IMR-90 (cell line): ENCODE data around the gene MARCHF3. TPM values are rescaled to one million over a fixed set of nuclear protein-coding genes. Genes with fewer than 3 reads are reported as not detected.
A peak's percentile ranks its signal among the peaks of the same experiment; 100 is the strongest.

ENCODE experiments used
- ATAC-seq: fragments of 200-7000 bp; cut with Tn5 transposase; 2 replicates; pipeline ENCODE4 v1.9.1; 2020; ENCODE audit warnings: low read depth, mild to moderate bottlenecking, moderate library complexity
- BruUV-seq: library from RNA; stranded (reverse); fragments of 400-500 nt; replicated peaks from 2 replicates; lab custom pipeline; 2021; lab: Mats Ljungman, UMichigan
- CTCF ChIA-PET: fragments of 300-600 bp; formaldehyde crosslinking; extraction: SDS; loops from one replicate; lab custom pipeline; 2021; ENCODE audit warnings: antibody characterized with exemption; lab: Yijun Ruan, JAX
- POLR2A ChIA-PET: fragments of 300-600 bp; sonication (Branson Sonifier 250); formaldehyde crosslinking; loops from one replicate; lab custom pipeline; 2022; ENCODE audit warnings: antibody characterized with exemption; ENCODE audit not compliant: unreplicated experiment; lab: Charles Lee
- DNase-seq: peaks from one replicate; pipeline ENCODE4 v3.0.0; 2013
- H2AFZ ChIP-seq: replicated peaks from 2 replicates; pipeline ENCODE3; 2013; ENCODE audit warnings: low read length, mild to moderate bottlenecking; ENCODE audit not compliant: poor library complexity
- H2AK5ac ChIP-seq: 2 replicates; pipeline ENCODE4 v1.6.1; 2013; ENCODE audit warnings: low read depth, low read length, inconsistent platforms
- H2AK9ac ChIP-seq: replicated peaks from 2 replicates; pipeline ENCODE3; 2013; ENCODE audit warnings: mild to moderate bottlenecking, low read depth, low read length, moderate library complexity; ENCODE audit not compliant: poor library complexity
- H2BK120ac ChIP-seq: 2 replicates; pipeline ENCODE4 v1.6.1; 2013; ENCODE audit warnings: low read depth, low read length, inconsistent platforms
- H2BK15ac ChIP-seq: 3 replicates; pipeline ENCODE4 v1.6.1; 2013; ENCODE audit warnings: low read depth, low read length, inconsistent platforms
- H2BK20ac ChIP-seq: 2 replicates; pipeline ENCODE4 v1.6.1; 2013; ENCODE audit warnings: low read depth, mild to moderate bottlenecking, inconsistent platforms, low read length, moderate library complexity
- H2BK5ac ChIP-seq: 2 replicates; pipeline ENCODE4 v1.6.1; 2013; ENCODE audit warnings: mild to moderate bottlenecking, low read depth, low read length, inconsistent platforms; ENCODE audit not compliant: poor library complexity, severe bottlenecking
- H3K14ac ChIP-seq: replicated peaks from 2 replicates; pipeline ENCODE4 v1.6.1; 2013; ENCODE audit warnings: low read depth, low read length, inconsistent platforms
- H3K18ac ChIP-seq: 2 replicates; pipeline ENCODE4 v1.6.1; 2013; ENCODE audit warnings: low read depth, low read length, control low read depth
- H3K23ac ChIP-seq: 2 replicates; pipeline ENCODE4 v1.6.1; 2013; ENCODE audit warnings: low read depth, low read length, inconsistent platforms
- H3K27ac ChIP-seq: 2 replicates; pipeline ENCODE4 v1.5.1; 2013; ENCODE audit warnings: mild to moderate bottlenecking, control low read depth, low read length; ENCODE audit not compliant: insufficient read depth
- H3K27me3 ChIP-seq: 2 replicates; pipeline ENCODE4 v1.6.1; 2013; ENCODE audit warnings: low read length; ENCODE audit not compliant: control insufficient read depth, insufficient read depth
- H3K36me3 ChIP-seq: 2 replicates; pipeline ENCODE4 v1.6.1; 2013; ENCODE audit warnings: low read length, mixed read lengths; ENCODE audit not compliant: control insufficient read depth, insufficient read depth
- H3K4ac ChIP-seq: 2 replicates; pipeline ENCODE4 v1.6.1; 2013; ENCODE audit warnings: low read depth, low read length, inconsistent platforms
- H3K4me1 ChIP-seq: 2 replicates; pipeline ENCODE4 v1.6.1; 2013; ENCODE audit warnings: low read length, mixed read lengths; ENCODE audit not compliant: control insufficient read depth, insufficient read depth
- H3K4me2 ChIP-seq: 2 replicates; pipeline ENCODE4 v1.6.1; 2013; ENCODE audit warnings: low read depth, mild to moderate bottlenecking, control low read depth, low read length, moderate library complexity
- H3K4me3 ChIP-seq: 2 replicates; pipeline ENCODE4 v1.5.1; 2013; ENCODE audit warnings: low read depth, mild to moderate bottlenecking, control low read depth, low read length, moderate library complexity; ENCODE audit not compliant: insufficient read depth
- H3K56ac ChIP-seq: 2 replicates; pipeline ENCODE4 v1.6.1; 2013; ENCODE audit warnings: low read length, inconsistent platforms; ENCODE audit not compliant: insufficient read depth; ENCODE audit errors: extremely low read depth
- H3K79me1 ChIP-seq, 2 experiments: 2 replicates each; pipeline ENCODE4 v1.6.1; 2013; ENCODE audit warnings: low read length in 2 of 2, inconsistent platforms in 1 of 2, low read depth in 1 of 2
- H3K9ac ChIP-seq: 2 replicates; pipeline ENCODE4 v1.6.1; 2013; ENCODE audit warnings: low read depth, low read length, control low read depth
- H3K9me1 ChIP-seq: 2 replicates; pipeline ENCODE4 v1.6.1; 2013; ENCODE audit warnings: low read length, inconsistent platforms; ENCODE audit not compliant: insufficient read depth
- H3K9me3 ChIP-seq: 2 replicates; pipeline ENCODE4 v1.6.1; 2013; ENCODE audit warnings: low read length; ENCODE audit not compliant: control insufficient read depth, insufficient read depth
- H4K20me1 ChIP-seq: 2 replicates; pipeline ENCODE4 v1.6.1; 2013; ENCODE audit warnings: low read length, inconsistent platforms; ENCODE audit not compliant: insufficient read depth
- H4K5ac ChIP-seq: 2 replicates; pipeline ENCODE4 v1.6.1; 2013; ENCODE audit warnings: mild to moderate bottlenecking, low read depth, low read length, control low read depth
- H4K8ac ChIP-seq, 2 experiments: 2 replicates each; pipeline ENCODE4 v1.6.1; 2013; ENCODE audit warnings: low read depth in 2 of 2, low read length in 2 of 2, control low read depth in 1 of 2, inconsistent platforms in 1 of 2
- H4K91ac ChIP-seq: 2 replicates; pipeline ENCODE4 v1.6.1; 2013; ENCODE audit warnings: low read depth, low read length, inconsistent platforms; ENCODE audit not compliant: insufficient read depth
- MAFK ChIP-seq: IDR thresholded peaks from 2 replicates; pipeline ENCODE4 v1.6.1; 2012; ENCODE audit warnings: low read depth, low read length, improper control_type of control experiment
- MAZ ChIP-seq: IDR thresholded peaks from 2 replicates; pipeline ENCODE4 v1.6.1; 2012; ENCODE audit warnings: low read depth, mild to moderate bottlenecking, low read length, improper control_type of control experiment, moderate library complexity, borderline replicate concordance
- WGBS, 2 experiments: methylation state at CpG; one replicate each; pipeline versions ENCODE4 v1.1.5 to v1.1.7; 2013; ENCODE audit warnings: missing lambda C conversion rate in 2 of 2; ENCODE audit not compliant: insufficient read length in 1 of 2; ENCODE audit errors: extremely low coverage in 2 of 2; 5-methylcytosine and 5-hydroxymethylcytosine counted together
- dilution Hi-C: fragments of 300-500 bp; cut with HindIII; formaldehyde crosslinking; loops from one replicate; pipeline ENCODE4 v1.14.3; 2018; ENCODE audit warnings: low sequenced_read_pairs; ENCODE audit not compliant: unreplicated experiment
- in situ Hi-C: fragments of 300-500 bp; cut with MboI; formaldehyde crosslinking; loops from 3 replicates; pipeline ENCODE4 v1.14.3; 2019; ENCODE audit warnings: low sequenced_read_pairs, inconsistent platforms, mixed read lengths
- intact Hi-C: fragments of 100-400 bp; cut with micrococcal nuclease; formaldehyde crosslinking; loops from 2 replicates; pipeline ENCODE4 v1.10.0; 2022
- polyA plus RNA-seq, 3 experiments: library from polyadenylated mRNA; depleted of rRNA; stranded (reverse); fragments of >200 nt; gene quantifications; 2 replicates each; pipeline ENCODE4 v1.2.3, GENCODE V29; 2012; ENCODE audit warnings: low replicate concordance in 1 of 3
- total RNA-seq: library from RNA; depleted of rRNA; stranded (reverse); fragments of >200 nt; gene quantifications from 2 replicates; pipeline ENCODE4 v1.2.3, GENCODE V29; 2012

Gene MARCHF3
- total and polyA plus RNA-seq, 2 of the 4 experiments (the other 2 are of a cell fraction): 11.2 to 18.8 TPM

GRCh38 chr5:126897851-126898630 is 132.3 kb downstream of the MARCHF3 start:
- Histone ChIP-seq H3K56ac (no peak overlapping the region), H3K36me3 (no peaks in the 10 kb centered on the region), H3K9ac (no peak overlapping the region), H2AK9ac (no peak overlapping the region), H2BK20ac (no peak overlapping the region), H2BK120ac (no peak overlapping the region), H2BK15ac (no peak overlapping the region), H2AK5ac (no peak overlapping the region), H3K23ac (no peak overlapping the region), H3K4me3 (no peak overlapping the region), H4K91ac (no peak overlapping the region), H2BK5ac (no peak overlapping the region), H3K27ac (no peak overlapping the region), H3K9me3 (no peaks in the 10 kb centered on the region), H3K4me1 (0 out of 2 replicates have a peak, but pooled peaks cover 2% of the 10 kb centered on the region), H2AFZ (no peak overlapping the region), H3K79me1 (no peaks in the 10 kb centered on the region), H3K4me2 (no peak overlapping the region), H4K20me1 (no peaks in the 10 kb centered on the region), H3K4ac (no peak overlapping the region), H3K18ac (no peak overlapping the region), H4K8ac (no peak overlapping the region), H3K27me3 (no peaks in the 10 kb centered on the region), H3K9me1 (no peaks in the 10 kb centered on the region), H4K5ac (no peak overlapping the region), H3K14ac (no peak overlapping the region)
- POLR2A ChIA-PET: no interaction called here
- WGBS, 2 experiments: no CpG with 5 or more reads among the region's 5 CpGs
- DNase-seq: no peak
- CTCF ChIA-PET: interaction anchor here (0.6 to 0.7 kb wide), 2 partner anchors 40 to 60 kb away, joined by 3 read pairs; no protein-coding TSS in a partner anchor
- dilution Hi-C loops (no loop called here), in situ Hi-C loops (no loop called here), intact Hi-C loops (no loop called here)
- no TSS peak for BruUV-seq
- peak; percentile 88 for TF ChIP-seq MAFK
- no peak for TF ChIP-seq MAZ
- no peak for ATAC-seq
